Inflammatory macrophage treated with lipopolysaccharide for 4 hours (primary cell): ENCODE measurements around the gene WIPF1.

Source experiments
- DNase-seq: peaks from one replicate; pipeline ENCODE4 v3.0.0-alpha.2; 2020

The WIPF1 gene

GRCh38 chr2:174597345-174598047 is at the start of gene WIPF1:
WIPF1 (minus strand) TSS chr2:174597804; CDS start chr2:174585573, 12,231 bp downstream.
- DNase-seq = peak; percentile 95

GRCh38 chr2:174645296-174645695 is 47.7 kb upstream of the WIPF1 start:
- DNase-seq = no peak

- DNase-seq = no peak
Measured at GRCh38 chr2:174644406-174644805, 46.8 kb upstream of the WIPF1 start.

GRCh38 chr2:174643356-174643755 is 45.8 kb upstream of the WIPF1 start:
- no peak for DNase-seq

- no peak for DNase-seq
Measured at GRCh38 chr2:174641168-174641567, 43.6 kb upstream of the WIPF1 start.

GRCh38 chr2:174636987-174637386 is 39.4 kb upstream of the WIPF1 start:
- peak; percentile 7 for DNase-seq

- DNase-seq = no peak
Measured at GRCh38 chr2:174635776-174636404, 38.3 kb upstream of the WIPF1 start.

GRCh38 chr2:174635015-174635593 is 37.5 kb upstream of the WIPF1 start:
- peak; percentile 31 for DNase-seq

GRCh38 chr2:174634130-174635014 is 36.8 kb upstream of the WIPF1 start:
- peak; percentile 78 for DNase-seq

GRCh38 chr2:174633623-174633930 is 36.0 kb upstream of the WIPF1 start:
- DNase-seq = peak; percentile 15

GRCh38 chr2:174632841-174633622 is 35.4 kb upstream of the WIPF1 start:
- peak; percentile 60 for DNase-seq

- peak; percentile 78 for DNase-seq
Measured at GRCh38 chr2:174631009-174631981, 33.7 kb upstream of the WIPF1 start.

- peak; percentile 1 for DNase-seq
Measured at GRCh38 chr2:174630107-174630506, 32.5 kb upstream of the WIPF1 start.

- no peak for DNase-seq
Measured at GRCh38 chr2:174629506-174629905, 31.9 kb upstream of the WIPF1 start.

- DNase-seq = no peak
Measured at GRCh38 chr2:174628528-174629169, 31.0 kb upstream of the WIPF1 start.

- no peak for DNase-seq
Measured at GRCh38 chr2:174627216-174627615, 29.6 kb upstream of the WIPF1 start.

- no peak for DNase-seq
Measured at GRCh38 chr2:174624895-174625430, 27.4 kb upstream of the WIPF1 start.

GRCh38 chr2:174623690-174624089 is 26.1 kb upstream of the WIPF1 start:
- DNase-seq = no peak

- DNase-seq = no peak
Measured at GRCh38 chr2:174623106-174623637, 25.6 kb upstream of the WIPF1 start.

GRCh38 chr2:174621323-174621722 is 23.7 kb upstream of the WIPF1 start:
- peak; percentile 15 for DNase-seq
